Stimulated activated effector memory CD8-positive, alpha-beta T cell treated with anti-CD3 and anti-CD28 coated beads, Interleukin-12 subunit alpha, Interleukin-12 subunit beta, amount 100 ng/mL, for 72 hours (primary cell): Measurements from ENCODE around the gene MYO3B.
A peak's percentile ranks its signal among the peaks of the same experiment; 100 is the strongest.
"Not testable (repeated sequence)": the region's sequence is repeated elsewhere in the genome, so short reads cannot be mapped to it uniquely, and the experiment has no call there.

Source experiments
- ATAC-seq: fragments of 150-1000 bp; cut with Tn5 transposase; 2 replicates; pipeline ENCODE4 v1.10.0; 2021
- DNase-seq, 2 donors: peaks; one replicate each; pipeline ENCODE4 v3.0.0; 2021 to 2022; ENCODE audit warnings: low spot score in 2 of 2
- H3K27ac Mint-ChIP-seq: one replicate; pipeline ENCODE4 v1.8.0; 2022; ENCODE audit warnings: mild to moderate bottlenecking, mixed read lengths
- H3K36me3 Mint-ChIP-seq: one replicate; pipeline ENCODE4 v1.8.0; 2022; ENCODE audit warnings: mild to moderate bottlenecking, mixed read lengths
- H3K4me1 Mint-ChIP-seq: one replicate; pipeline ENCODE4 v1.8.0; 2022; ENCODE audit warnings: mixed read lengths
- H3K4me3 Mint-ChIP-seq: one replicate; pipeline ENCODE4 v1.8.0; 2022; ENCODE audit warnings: mild to moderate bottlenecking, mixed read lengths
- H3K9me3 Mint-ChIP-seq: one replicate; pipeline ENCODE4 v1.8.0; 2022; ENCODE audit warnings: mixed read lengths

The MYO3B gene

GRCh38 chr2:170647741-170648436 lies 469.9 kb downstream of the MYO3B start:
- Mint-ChIP-seq H3K4me1 (no peaks in the 10 kb centered on the region), H3K9me3 (no peaks in the 10 kb centered on the region), H3K36me3 (no peaks in the 10 kb centered on the region), H3K4me3 (no peak overlapping the region), H3K27ac (no peak overlapping the region)
- ATAC-seq (no peak), DNase-seq (no peak)

- H3K27ac Mint-ChIP-seq, result no peak overlapping the region
- H3K36me3 Mint-ChIP-seq, result no peaks in the 10 kb centered on the region
- H3K9me3 Mint-ChIP-seq, result no peaks in the 10 kb centered on the region
- no peak for ATAC-seq
- no peaks in the 10 kb centered on the region for H3K4me1 Mint-ChIP-seq
- DNase-seq, result no peak
- H3K4me3 Mint-ChIP-seq, result no peak overlapping the region
These were observed 473.8 kb downstream of the MYO3B start for GRCh38 chr2:170651624-170652325.

GRCh38 chr2:170652637-170653417 lies 474.9 kb downstream of the MYO3B start:
- Mint-ChIP-seq H3K9me3 (no peaks in the 10 kb centered on the region), H3K4me1 (no peaks in the 10 kb centered on the region), H3K4me3 (no peak overlapping the region), H3K36me3 (no peaks in the 10 kb centered on the region), H3K27ac (no peak overlapping the region)
- ATAC-seq (peak; percentile 42), DNase-seq (no peak)

GRCh38 chr2:170656669-170657068 lies 478.7 kb downstream of the MYO3B start:
- H3K4me1 Mint-ChIP-seq, result no peaks in the 10 kb centered on the region
- DNase-seq (no peak), ATAC-seq (no peak)
- H3K27ac Mint-ChIP-seq, result no peak overlapping the region
- no peaks in the 10 kb centered on the region for H3K36me3 Mint-ChIP-seq
- H3K9me3 Mint-ChIP-seq, result no peaks in the 10 kb centered on the region
- H3K4me3 Mint-ChIP-seq, result no peak overlapping the region

GRCh38 chr2:170660409-170660808 lies 482.5 kb downstream of the MYO3B start:
- ATAC-seq (no peak), DNase-seq (no peak)
- Mint-ChIP-seq H3K27ac (no peak overlapping the region), H3K9me3 (no peaks in the 10 kb centered on the region), H3K4me1 (no peaks in the 10 kb centered on the region), H3K4me3 (no peak overlapping the region), H3K36me3 (no peaks in the 10 kb centered on the region)

- Mint-ChIP-seq H3K4me1 (no peaks in the 10 kb centered on the region), H3K36me3 (no peaks in the 10 kb centered on the region), H3K9me3 (no peaks in the 10 kb centered on the region), H3K27ac (no peak overlapping the region), H3K4me3 (no peak overlapping the region)
- ATAC-seq (no peak), DNase-seq (no peak)
These were observed 487.8 kb downstream of the MYO3B start for GRCh38 chr2:170665743-170666142.

GRCh38 chr2:170669909-170670308 lies 492.0 kb downstream of the MYO3B start:
- Mint-ChIP-seq H3K36me3 (no peaks in the 10 kb centered on the region), H3K27ac (no peak overlapping the region), H3K4me1 (no peaks in the 10 kb centered on the region), H3K9me3 (no peaks in the 10 kb centered on the region), H3K4me3 (no peak overlapping the region)
- DNase-seq (no peak), ATAC-seq (no peak)

GRCh38 chr2:170670651-170671050 lies 492.7 kb downstream of the MYO3B start:
- H3K27ac Mint-ChIP-seq, result no peak overlapping the region
- ATAC-seq, result no peak
- no peaks in the 10 kb centered on the region for H3K9me3 Mint-ChIP-seq
- H3K36me3 Mint-ChIP-seq, result no peaks in the 10 kb centered on the region
- H3K4me3 Mint-ChIP-seq, result no peak overlapping the region
- H3K4me1 Mint-ChIP-seq, result no peaks in the 10 kb centered on the region
- no peak for DNase-seq

- no peak for ATAC-seq
- Mint-ChIP-seq H3K36me3 (no peaks in the 10 kb centered on the region), H3K4me1 (no peaks in the 10 kb centered on the region), H3K9me3 (no peaks in the 10 kb centered on the region), H3K27ac (no peak overlapping the region), H3K4me3 (no peak overlapping the region)
- no peak for DNase-seq
These were observed 493.1 kb downstream of the MYO3B start for GRCh38 chr2:170671079-170671478.

GRCh38 chr2:170674282-170674681 lies 496.3 kb downstream of the MYO3B start:
- H3K4me1 Mint-ChIP-seq, ATAC-seq, H3K27ac Mint-ChIP-seq, H3K36me3 Mint-ChIP-seq, H3K4me3 Mint-ChIP-seq, H3K9me3 Mint-ChIP-seq, DNase-seq: not testable (repeated sequence)

- no peak overlapping the region for H3K4me3 Mint-ChIP-seq
These were observed 497.8 kb downstream of the MYO3B start for GRCh38 chr2:170675701-170676100.

GRCh38 chr2:170679607-170680079 lies 501.7 kb downstream of the MYO3B start:
- ATAC-seq, result no peak
- Mint-ChIP-seq H3K9me3 (no peaks in the 10 kb centered on the region), H3K27ac (no peak overlapping the region), H3K4me3 (no peak overlapping the region), H3K36me3 (no peaks in the 10 kb centered on the region), H3K4me1 (no peaks in the 10 kb centered on the region)
- no peak for DNase-seq

More at GRCh38 chr2:170675701-170676100, 497.8 kb downstream of the MYO3B start:
- ATAC-seq (no peak), DNase-seq (no peak)
- Mint-ChIP-seq H3K9me3 (no peaks in the 10 kb centered on the region), H3K4me1 (no peaks in the 10 kb centered on the region), H3K36me3 (no peaks in the 10 kb centered on the region), H3K27ac (no peak overlapping the region)

GRCh38 chr2:170680172-170680941 lies 502.4 kb downstream of the MYO3B start:
- Mint-ChIP-seq H3K9me3 (no peaks in the 10 kb centered on the region), H3K4me1 (no peaks in the 10 kb centered on the region)
- DNase-seq, result no peak

GRCh38 chr2:170681311-170681710 lies 503.4 kb downstream of the MYO3B start:
- Mint-ChIP-seq H3K36me3 (no peaks in the 10 kb centered on the region), H3K27ac (no peak overlapping the region)

More at GRCh38 chr2:170680172-170680941, 502.4 kb downstream of the MYO3B start:
- no peak for ATAC-seq
- Mint-ChIP-seq H3K4me3 (no peak overlapping the region), H3K27ac (no peak overlapping the region), H3K36me3 (no peaks in the 10 kb centered on the region)

GRCh38 chr2:170685591-170685990 lies 507.6 kb downstream of the MYO3B start:
- Mint-ChIP-seq H3K4me1 (no peaks in the 10 kb centered on the region), H3K36me3 (no peaks in the 10 kb centered on the region), H3K27ac (no peak overlapping the region), H3K4me3 (no peak overlapping the region), H3K9me3 (no peaks in the 10 kb centered on the region)
- no peak for ATAC-seq
- no peak for DNase-seq

More at GRCh38 chr2:170681311-170681710, 503.4 kb downstream of the MYO3B start:
- H3K4me1 Mint-ChIP-seq, result no peaks in the 10 kb centered on the region
- no peak for ATAC-seq
- no peak overlapping the region for H3K4me3 Mint-ChIP-seq
- H3K9me3 Mint-ChIP-seq, result no peaks in the 10 kb centered on the region
- no peak for DNase-seq
